Left lung (tissue), 10 donors: Measurements from ENCODE around the gene XYLT2. TPM values are rescaled to one million over a fixed set of nuclear protein-coding genes. Genes with fewer than 3 reads are reported as not detected.

Experiments
- ATAC-seq: fragments of 200-7000 bp; cut with Tn5 transposase; one replicate; pipeline ENCODE4 v1.9.1; 2020; ENCODE audit warnings: moderate library complexity
- DNase-seq, 4 donors: peaks; one replicate each; pipeline ENCODE4 v3.0.0-alpha.2; 2013 to 2020
- H3K27ac ChIP-seq, 2 donors: fragments of 200-600 bp; sonication (generic) in 1 of 2; one replicate each; pipeline versions ENCODE4 v1.5.0 to v1.8.0; 2020 to 2021
- H3K27me3 ChIP-seq, 2 donors: fragments of 200-600 bp; sonication (generic) in 1 of 2; one replicate each; pipeline versions ENCODE4 v1.5.0 to v1.8.0; 2020 to 2021
- H3K36me3 ChIP-seq, 2 donors: fragments of 200-600 bp; sonication (generic) in 1 of 2; one replicate each; pipeline versions ENCODE4 v1.5.0 to v1.8.0; 2020 to 2021
- H3K4me1 ChIP-seq, 2 donors: fragments of 200-600 bp; one replicate each; pipeline ENCODE4 v1.8.0; 2021
- H3K4me3 ChIP-seq, 2 donors: fragments of 200-600 bp; sonication (generic) in 1 of 2; one replicate each; pipeline versions ENCODE4 v1.5.0 to v1.8.0; 2020 to 2021; ENCODE audit warnings: mild to moderate bottlenecking in 1 of 2
- H3K9me3 ChIP-seq, 2 donors: fragments of 200-600 bp; sonication (generic) in 1 of 2; one replicate each; pipeline versions ENCODE4 v1.5.0 to v1.8.0; 2020 to 2021
- CTCF ChIP-seq, 2 donors: fragments of 200-600 bp; sonication (generic) in 1 of 2; IDR thresholded peaks; one replicate each; pipeline versions ENCODE4 v1.5.0 to v1.8.0; 2021; ENCODE audit warnings: antibody characterized with exemption in 2 of 2
- intact Hi-C, 2 donors: fragments of 100-400 bp; cut with DNase I; formaldehyde crosslinking; loops; one replicate each; pipeline versions ENCODE4 v1.11.2 to v1.14.2; 2022
- polyA plus RNA-seq, 6 donors: library from polyadenylated mRNA; unstranded; fragments of 120-200 nt; gene quantifications; one replicate each; pipeline ENCODE4 v1.2.1, GENCODE V29; 2013; ENCODE audit not compliant: insufficient read length in 6 of 6
- total RNA-seq, 2 donors: library from RNA; stranded (reverse); fragmentation: NEBNext Ultra II Directional; extraction: Animal tissue kit (Norgen Biotek cat#: 25700); gene quantifications; one replicate each; pipeline ENCODE4 v1.2.1, GENCODE V29; 2021
- donor health status: DM: no; HTN: yes; CAD: no.
- donor health status: DM: no; HTN: no; CAD: no.

The XYLT2 gene
- total and polyA plus RNA-seq, 8 donors, result 18.6 to 25.0 (median 21.4) TPM

- Histone ChIP-seq H3K9me3 (no peaks in the 10 kb centered on the region), H3K36me3 (peaks cover 4 to 64% of the 10 kb centered on the region in 2 donors), H3K4me1 (no peaks in the 10 kb centered on the region), H3K27ac (no peak overlapping the region), H3K27me3 (no peaks in the 10 kb centered on the region), H3K4me3 (no peak overlapping the region)
- ATAC-seq, result peak; percentile 18
- no peak for DNase-seq
- TF ChIP-seq CTCF (IDR thresholded peaks at IDR 0.05), result no peak
- intact Hi-C loops, result no loop called here
Measured at GRCh38 chr17:50380369-50381259, 34.7 kb downstream of the XYLT2 start.

GRCh38 chr17:50381260-50381815 lies 35.4 kb downstream of the XYLT2 start:
- no peak for ATAC-seq
- Histone ChIP-seq H3K36me3 (peaks cover 4 to 71% of the 10 kb centered on the region in 2 donors), H3K4me1 (no peaks in the 10 kb centered on the region), H3K9me3 (no peaks in the 10 kb centered on the region), H3K4me3 (no peak overlapping the region), H3K27ac (no peak overlapping the region), H3K27me3 (no peaks in the 10 kb centered on the region)
- TF ChIP-seq CTCF (IDR thresholded peaks at IDR 0.05), result no peak
- no peak for DNase-seq
- intact Hi-C loops, result no loop called here

GRCh38 chr17:50381920-50382319 lies 36.0 kb downstream of the XYLT2 start:
- DNase-seq (no peak), ATAC-seq (no peak)
- TF ChIP-seq CTCF (IDR thresholded peaks at IDR 0.05), result no peak
- intact Hi-C loops, result no loop called here
- H3K4me1 ChIP-seq, result no peaks in the 10 kb centered on the region
- H3K27me3 ChIP-seq, result no peaks in the 10 kb centered on the region
- H3K27ac ChIP-seq, result no peak overlapping the region
- no peak overlapping the region for H3K4me3 ChIP-seq
- peaks cover 4 to 77% of the 10 kb centered on the region in 2 donors for H3K36me3 ChIP-seq
- H3K9me3 ChIP-seq, result no peaks in the 10 kb centered on the region

- H3K9me3 ChIP-seq, result no peaks in the 10 kb centered on the region
- no peaks in the 10 kb centered on the region for H3K27me3 ChIP-seq
- no peak for TF ChIP-seq CTCF (IDR thresholded peaks at IDR 0.05)
- H3K36me3 ChIP-seq, result peaks cover 4 to 87% of the 10 kb centered on the region in 2 donors
- no peak overlapping the region for H3K27ac ChIP-seq
- no peak overlapping the region for H3K4me3 ChIP-seq
- intact Hi-C loops, result no loop called here
- no peaks in the 10 kb centered on the region for H3K4me1 ChIP-seq
- DNase-seq (no peak), ATAC-seq (no peak)
Measured at GRCh38 chr17:50382931-50383330, 37.0 kb downstream of the XYLT2 start.

GRCh38 chr17:50386510-50386909 lies 40.6 kb downstream of the XYLT2 start:
- no peaks in the 10 kb centered on the region for H3K4me1 ChIP-seq
- H3K27ac ChIP-seq, result no peak overlapping the region
- no peaks in the 10 kb centered on the region for H3K27me3 ChIP-seq
- no peak overlapping the region for H3K4me3 ChIP-seq
- peaks cover 4 to 100% of the 10 kb centered on the region in 2 donors for H3K36me3 ChIP-seq
- DNase-seq, result no peak
- TF ChIP-seq CTCF (IDR thresholded peaks at IDR 0.05), result no peak
- ATAC-seq, result no peak
- intact Hi-C loops, result no loop called here
- no peaks in the 10 kb centered on the region for H3K9me3 ChIP-seq
